ENCODE data around the gene TTLL10. TPM values are rescaled to one million over a fixed set of nuclear protein-coding genes. Genes with fewer than 3 reads are reported as not detected.

TTLL10 gene
- total and polyA plus RNA-seq, 4 donors, result not detected

DNA sequence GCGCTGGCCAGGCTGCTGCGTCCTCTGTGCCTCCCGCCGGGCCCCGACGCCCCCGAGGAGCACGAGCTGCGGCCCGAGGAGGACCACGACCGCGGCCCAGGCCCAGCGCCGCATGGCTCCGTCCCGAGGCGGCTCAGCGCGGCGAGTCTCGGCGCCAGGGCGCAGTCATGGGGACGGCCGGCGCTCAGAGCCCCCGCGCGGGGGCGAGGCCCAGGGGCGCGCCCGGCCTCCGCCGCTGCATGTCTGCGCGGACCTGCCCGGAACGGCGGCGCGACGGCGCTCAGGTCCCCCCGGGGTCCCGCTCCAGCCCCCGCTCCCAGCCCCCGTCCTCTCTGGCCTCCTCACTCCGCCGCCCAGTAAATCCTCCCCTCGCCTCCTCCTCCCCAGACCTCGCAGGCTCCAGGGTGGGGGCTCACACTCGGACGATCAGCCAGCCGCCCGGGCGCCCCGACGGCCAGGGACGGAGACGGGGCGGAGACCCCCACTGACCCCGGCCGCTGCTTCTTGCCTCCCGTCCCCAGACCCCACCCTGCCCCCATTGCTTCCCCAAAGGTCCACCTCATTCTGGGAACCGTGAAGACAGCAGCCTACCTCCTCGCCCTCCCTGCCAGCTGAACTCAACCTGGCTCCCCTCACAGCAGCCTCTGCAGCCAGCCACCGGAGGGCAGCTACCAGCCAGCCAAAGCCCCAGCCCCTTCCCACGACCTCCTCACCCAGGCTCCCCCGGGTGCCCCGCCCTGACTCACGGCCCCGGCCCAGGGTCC is 73.1 kb downstream of the TTLL10 start, which contains the start of gene C1QTNF12:
C1QTNF12 (minus strand) TSS at position 146 of the 764 bp plus-strand sequence; CDS start at position 114, 32 bp downstream.
- no peak for TF ChIP-seq RAD21 (IDR thresholded peaks at IDR 0.05)
- TF ChIP-seq FOXA2 (IDR thresholded peaks at IDR 0.05), result no peak
- no peak for TF ChIP-seq SP1 (IDR thresholded peaks at IDR 0.05)
- no peak for TF ChIP-seq ATF3 (IDR thresholded peaks at IDR 0.05)
- TF ChIP-seq YY1 (IDR thresholded peaks at IDR 0.05), result no peak
- no peak for TF ChIP-seq CTCF (IDR thresholded peaks at IDR 0.05; ENCODE audit: low read depth, low read length, missing input control)
- no peak for TF ChIP-seq EGR1 (IDR thresholded peaks at IDR 0.05; ENCODE audit: low read depth in 2 of 2)
- TF ChIP-seq HNF4A (conservative IDR thresholded peaks at IDR 0.05), result no peak
- TF ChIP-seq TAF1 (conservative IDR thresholded peaks at IDR 0.05), result no peak
- no peak for TF ChIP-seq JUND (IDR thresholded peaks at IDR 0.05)
- TF ChIP-seq HNF4G (IDR thresholded peaks at IDR 0.05), result no peak
- no peak for TF ChIP-seq FOXA1 (IDR thresholded peaks at IDR 0.05)
- TF ChIP-seq MAX (IDR thresholded peaks at IDR 0.05), result no peak
- TF ChIP-seq, protein P1, sequence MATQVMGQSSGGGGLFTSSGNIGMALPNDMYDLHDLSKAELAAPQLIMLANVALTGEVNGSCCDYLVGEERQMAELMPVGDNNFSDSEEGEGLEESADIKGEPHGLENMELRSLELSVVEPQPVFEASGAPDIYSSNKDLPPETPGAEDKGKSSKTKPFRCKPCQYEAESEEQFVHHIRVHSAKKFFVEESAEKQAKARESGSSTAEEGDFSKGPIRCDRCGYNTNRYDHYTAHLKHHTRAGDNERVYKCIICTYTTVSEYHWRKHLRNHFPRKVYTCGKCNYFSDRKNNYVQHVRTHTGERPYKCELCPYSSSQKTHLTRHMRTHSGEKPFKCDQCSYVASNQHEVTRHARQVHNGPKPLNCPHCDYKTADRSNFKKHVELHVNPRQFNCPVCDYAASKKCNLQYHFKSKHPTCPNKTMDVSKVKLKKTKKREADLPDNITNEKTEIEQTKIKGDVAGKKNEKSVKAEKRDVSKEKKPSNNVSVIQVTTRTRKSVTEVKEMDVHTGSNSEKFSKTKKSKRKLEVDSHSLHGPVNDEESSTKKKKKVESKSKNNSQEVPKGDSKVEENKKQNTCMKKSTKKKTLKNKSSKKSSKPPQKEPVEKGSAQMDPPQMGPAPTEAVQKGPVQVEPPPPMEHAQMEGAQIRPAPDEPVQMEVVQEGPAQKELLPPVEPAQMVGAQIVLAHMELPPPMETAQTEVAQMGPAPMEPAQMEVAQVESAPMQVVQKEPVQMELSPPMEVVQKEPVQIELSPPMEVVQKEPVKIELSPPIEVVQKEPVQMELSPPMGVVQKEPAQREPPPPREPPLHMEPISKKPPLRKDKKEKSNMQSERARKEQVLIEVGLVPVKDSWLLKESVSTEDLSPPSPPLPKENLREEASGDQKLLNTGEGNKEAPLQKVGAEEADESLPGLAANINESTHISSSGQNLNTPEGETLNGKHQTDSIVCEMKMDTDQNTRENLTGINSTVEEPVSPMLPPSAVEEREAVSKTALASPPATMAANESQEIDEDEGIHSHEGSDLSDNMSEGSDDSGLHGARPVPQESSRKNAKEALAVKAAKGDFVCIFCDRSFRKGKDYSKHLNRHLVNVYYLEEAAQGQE (IDR thresholded peaks at IDR 0.05), result no peak
- no peak for TF ChIP-seq RXRA (IDR thresholded peaks at IDR 0.05)
- TF ChIP-seq ZBTB33 (IDR thresholded peaks at IDR 0.05), result no peak
- WGBS, result 13% methylated on average over 74 of the region's 74 CpGs
- Histone ChIP-seq H3K9me3 (ENCODE audit: control insufficient read depth in 4 of 4, low read length in 3 of 4) (no peaks in the 10 kb centered on the region), H3K4me1 (ENCODE audit: control insufficient read depth in 4 of 4, insufficient read depth in 4 of 4, low read length in 3 of 4) (peaks cover 0 to 9% (median 3%) of the 10 kb centered on the region in 4 donors), H3K9ac (ENCODE audit: low read depth in 1 of 2, low read length in 2 of 2) (no peak within 1 kb of the TSS), H3K4me3 (ENCODE audit: low read depth in 1 of 3, low read length in 3 of 3) (no peak within 1 kb of the TSS), H3K27ac (ENCODE audit: low read depth in 1 of 2, low read length in 2 of 2) (no peak within 1 kb of the TSS), H3K27me3 (ENCODE audit: control insufficient read depth in 4 of 4, insufficient read depth in 4 of 4, low read length in 3 of 4) (no peaks in the 10 kb centered on the region), H3K36me3 (ENCODE audit: control insufficient read depth in 4 of 4, insufficient read depth in 3 of 4, low read depth in 1 of 4, low read length in 3 of 4) (no peaks in the 10 kb centered on the region)
- no peak for DNase-seq (ENCODE audit: low spot score)

Measured in liver (tissue), 9 donors.